GM21423 (cell line): ENCODE measurements around the gene RGL4.

Source experiments
- ATAC-seq: cut with Tn5 transposase; IDR thresholded peaks from one replicate; pipeline ENCODE4 v1.9.1; 2021; ENCODE audit warnings: mild to moderate bottlenecking, moderate library complexity; ENCODE audit not compliant: unreplicated experiment

The RGL4 gene

GRCh38 chr22:23678133-23678532, 12.7 kb upstream of the RGL4 start:
- no peak for ATAC-seq

- ATAC-seq, result no peak
These were observed 9.6 kb upstream of the RGL4 start for GRCh38 chr22:23681026-23681809.

- no peak for ATAC-seq
These were observed 8.7 kb upstream of the RGL4 start for GRCh38 chr22:23682077-23682476.

- ATAC-seq, result no peak
These were observed 7.9 kb upstream of the RGL4 start for GRCh38 chr22:23682827-23683355.

- no peak for ATAC-seq
These were observed 7.3 kb upstream of the RGL4 start for GRCh38 chr22:23683545-23683944.

GRCh38 chr22:23684026-23684425, 6.8 kb upstream of the RGL4 start:
- no peak for ATAC-seq

- no peak for ATAC-seq
These were observed 6.2 kb upstream of the RGL4 start for GRCh38 chr22:23684561-23685031.

GRCh38 chr22:23685205-23685784, 5.5 kb upstream of the RGL4 start:
- ATAC-seq, result no peak

GRCh38 chr22:23686416-23687024, 4.3 kb upstream of the RGL4 start:
- no peak for ATAC-seq

GRCh38 chr22:23688121-23688520, 2.7 kb upstream of the RGL4 start:
- ATAC-seq, result no peak

GRCh38 chr22:23688571-23688970, 2.2 kb upstream of the RGL4 start:
- no peak for ATAC-seq

GRCh38 chr22:23689414-23689813, 1.4 kb upstream of the RGL4 start:
- ATAC-seq, result no peak

GRCh38 chr22:23691748-23692423, 1.1 kb downstream of the RGL4 start:
- ATAC-seq, result no peak

- no peak for ATAC-seq
These were observed 1.9 kb downstream of the RGL4 start for GRCh38 chr22:23692598-23693291.

GRCh38 chr22:23693979-23694680, 3.3 kb downstream of the RGL4 start:
- no peak for ATAC-seq

GRCh38 chr22:23695141-23695540, 4.3 kb downstream of the RGL4 start:
- no peak for ATAC-seq

GRCh38 chr22:23695571-23696325, 4.9 kb downstream of the RGL4 start:
- ATAC-seq, result no peak

- ATAC-seq, result peak; percentile 87
These were observed 5.6 kb downstream of the RGL4 start for GRCh38 chr22:23696326-23696851.
